ENCODE results near the gene PLEKHS1.
"Not testable (repeated sequence)": the region's sequence is repeated elsewhere in the genome, so short reads cannot be mapped to it uniquely, and the experiment has no call there.

Gene PLEKHS1

GRCh38 chr10:113819989-113820388, 68.5 kb downstream of the PLEKHS1 start:
- no peak for TF ChIP-seq CTCF (conservative IDR thresholded peaks at IDR 0.05; ENCODE audit: low read depth, low read length)
- DNase-seq (ENCODE audit: low read depth) = no peak
- H3K4me3 ChIP-seq (ENCODE audit: low read depth, low read length) = no peak overlapping the region

- peak; percentile 21 for TF ChIP-seq CTCF (conservative IDR thresholded peaks at IDR 0.05; ENCODE audit: low read depth, low read length)
- no peak overlapping the region for H3K4me3 ChIP-seq (ENCODE audit: low read depth, low read length)
- DNase-seq (ENCODE audit: low read depth) = no peak
Measured at GRCh38 chr10:113820507-113820906, 69.0 kb downstream of the PLEKHS1 start.

GRCh38 chr10:113821306-113821705, 69.8 kb downstream of the PLEKHS1 start:
- not testable (repeated sequence) for DNase-seq (ENCODE audit: low read depth); H3K4me3 ChIP-seq (ENCODE audit: low read depth, low read length)

GRCh38 chr10:113822174-113822573, 70.7 kb downstream of the PLEKHS1 start:
- no peak overlapping the region for H3K4me3 ChIP-seq (ENCODE audit: low read depth, low read length)
- TF ChIP-seq CTCF (conservative IDR thresholded peaks at IDR 0.05; ENCODE audit: low read depth, low read length) = no peak
- no peak for DNase-seq (ENCODE audit: low read depth)

GRCh38 chr10:113823389-113823788, 71.9 kb downstream of the PLEKHS1 start:
- no peak overlapping the region for H3K4me3 ChIP-seq (ENCODE audit: low read depth, low read length)
- DNase-seq (ENCODE audit: low read depth) = no peak
- no peak for TF ChIP-seq CTCF (conservative IDR thresholded peaks at IDR 0.05; ENCODE audit: low read depth, low read length)

- DNase-seq (ENCODE audit: low read depth) = no peak
- no peak for TF ChIP-seq CTCF (conservative IDR thresholded peaks at IDR 0.05; ENCODE audit: low read depth, low read length)
- H3K4me3 ChIP-seq (ENCODE audit: low read depth, low read length) = no peak overlapping the region
Measured at GRCh38 chr10:113825791-113826190, 74.3 kb downstream of the PLEKHS1 start.

GRCh38 chr10:113828567-113828966, 77.1 kb downstream of the PLEKHS1 start:
- not testable (repeated sequence) for H3K4me3 ChIP-seq (ENCODE audit: low read depth, low read length); DNase-seq (ENCODE audit: low read depth)

Data from choroid plexus epithelial cell (primary cell).